Left lung (tissue), 10 donors: ENCODE measurements around the gene SPTLC3. TPM values are rescaled to one million over a fixed set of nuclear protein-coding genes. Genes with fewer than 3 reads are reported as not detected.

Experiments
- ATAC-seq: fragments of 200-7000 bp; cut with Tn5 transposase; one replicate; pipeline ENCODE4 v1.9.1; 2020; ENCODE audit warnings: moderate library complexity
- DNase-seq, 4 donors: peaks; one replicate each; pipeline ENCODE4 v3.0.0-alpha.2; 2013 to 2020
- H3K27ac ChIP-seq, 2 donors: fragments of 200-600 bp; sonication (generic) in 1 of 2; one replicate each; pipeline versions ENCODE4 v1.5.0 to v1.8.0; 2020 to 2021
- H3K27me3 ChIP-seq, 2 donors: fragments of 200-600 bp; sonication (generic) in 1 of 2; one replicate each; pipeline versions ENCODE4 v1.5.0 to v1.8.0; 2020 to 2021
- H3K36me3 ChIP-seq, 2 donors: fragments of 200-600 bp; sonication (generic) in 1 of 2; one replicate each; pipeline versions ENCODE4 v1.5.0 to v1.8.0; 2020 to 2021
- H3K4me1 ChIP-seq, 2 donors: fragments of 200-600 bp; one replicate each; pipeline ENCODE4 v1.8.0; 2021
- H3K4me3 ChIP-seq, 2 donors: fragments of 200-600 bp; sonication (generic) in 1 of 2; one replicate each; pipeline versions ENCODE4 v1.5.0 to v1.8.0; 2020 to 2021; ENCODE audit warnings: mild to moderate bottlenecking in 1 of 2
- H3K9me3 ChIP-seq, 2 donors: fragments of 200-600 bp; sonication (generic) in 1 of 2; one replicate each; pipeline versions ENCODE4 v1.5.0 to v1.8.0; 2020 to 2021
- CTCF ChIP-seq, 2 donors: fragments of 200-600 bp; sonication (generic) in 1 of 2; IDR thresholded peaks; one replicate each; pipeline versions ENCODE4 v1.5.0 to v1.8.0; 2021; ENCODE audit warnings: antibody characterized with exemption in 2 of 2
- intact Hi-C, 2 donors: fragments of 100-400 bp; cut with DNase I; formaldehyde crosslinking; loops; one replicate each; pipeline versions ENCODE4 v1.11.2 to v1.14.2; 2022
- polyA plus RNA-seq, 6 donors: library from polyadenylated mRNA; unstranded; fragments of 120-200 nt; gene quantifications; one replicate each; pipeline ENCODE4 v1.2.1, GENCODE V29; 2013; ENCODE audit not compliant: insufficient read length in 6 of 6
- total RNA-seq, 2 donors: library from RNA; stranded (reverse); fragmentation: NEBNext Ultra II Directional; extraction: Animal tissue kit (Norgen Biotek cat#: 25700); gene quantifications; one replicate each; pipeline ENCODE4 v1.2.1, GENCODE V29; 2021
- donor health status: DM: no; HTN: yes; CAD: no.
- donor health status: DM: no; HTN: no; CAD: no.

Gene SPTLC3
- total and polyA plus RNA-seq, 8 donors: 10.4 to 25.0 (median 13.9) TPM

GRCh38 chr20:12984069-12984765 lies 24.6 kb upstream of the SPTLC3 start:
- DNase-seq: no peak
- no peak for TF ChIP-seq CTCF (IDR thresholded peaks at IDR 0.05)
- H3K9me3 ChIP-seq: no peaks in the 10 kb centered on the region
- no peaks in the 10 kb centered on the region for H3K36me3 ChIP-seq
- intact Hi-C loops: no loop called here
- ATAC-seq: peak; percentile 54
- H3K4me1 ChIP-seq: no peaks in the 10 kb centered on the region
- H3K4me3 ChIP-seq: no peak overlapping the region
- no peaks in the 10 kb centered on the region for H3K27me3 ChIP-seq
- no peak overlapping the region for H3K27ac ChIP-seq

- Histone ChIP-seq H3K36me3 (no peaks in the 10 kb centered on the region), H3K9me3 (no peaks in the 10 kb centered on the region), H3K4me3 (no peak overlapping the region), H3K4me1 (no peaks in the 10 kb centered on the region), H3K27me3 (no peaks in the 10 kb centered on the region), H3K27ac (no peak overlapping the region)
- intact Hi-C loops: no loop called here
- ATAC-seq (no peak), DNase-seq (no peak)
- no peak for TF ChIP-seq CTCF (IDR thresholded peaks at IDR 0.05)
These were observed 23.9 kb upstream of the SPTLC3 start for GRCh38 chr20:12984863-12985262.

GRCh38 chr20:12987261-12987660 lies 21.5 kb upstream of the SPTLC3 start:
- intact Hi-C loops: no loop called here
- H3K9me3 ChIP-seq: no peaks in the 10 kb centered on the region
- H3K4me3 ChIP-seq: no peak overlapping the region
- H3K27ac ChIP-seq: no peak overlapping the region
- H3K4me1 ChIP-seq: no peaks in the 10 kb centered on the region
- no peak for TF ChIP-seq CTCF (IDR thresholded peaks at IDR 0.05)
- H3K27me3 ChIP-seq: no peaks in the 10 kb centered on the region
- DNase-seq (no peak), ATAC-seq (no peak)
- no peaks in the 10 kb centered on the region for H3K36me3 ChIP-seq

- H3K27ac ChIP-seq: no peak overlapping the region
- H3K27me3 ChIP-seq: no peaks in the 10 kb centered on the region
- ATAC-seq (no peak), DNase-seq (no peak)
- H3K9me3 ChIP-seq: no peaks in the 10 kb centered on the region
- H3K4me1 ChIP-seq: no peaks in the 10 kb centered on the region
- no peak overlapping the region for H3K4me3 ChIP-seq
- H3K36me3 ChIP-seq: no peaks in the 10 kb centered on the region
- intact Hi-C loops: no loop called here
- no peak for TF ChIP-seq CTCF (IDR thresholded peaks at IDR 0.05)
These were observed 19.1 kb upstream of the SPTLC3 start for GRCh38 chr20:12989586-12990115.

- DNase-seq: no peak
- no peaks in the 10 kb centered on the region for H3K9me3 ChIP-seq
- no peak for TF ChIP-seq CTCF (IDR thresholded peaks at IDR 0.05)
- intact Hi-C loops: no loop called here
- H3K27me3 ChIP-seq: no peaks in the 10 kb centered on the region
- H3K27ac ChIP-seq: no peak overlapping the region
- no peaks in the 10 kb centered on the region for H3K36me3 ChIP-seq
- H3K4me1 ChIP-seq: no peaks in the 10 kb centered on the region
- H3K4me3 ChIP-seq: no peak overlapping the region
- ATAC-seq: no peak
These were observed 11.6 kb upstream of the SPTLC3 start for GRCh38 chr20:12997128-12997655.
